ENCODE measurements around the gene SEZ6. TPM values are rescaled to one million over a fixed set of nuclear protein-coding genes. Genes with fewer than 3 reads are reported as not detected.

Gene SEZ6
- total and polyA plus RNA-seq, 10 of the 15 experiments (the other 5 are each of a cell fraction or from before 2014, with no cell fraction given): 0.05 to 0.87 (median 0.17) TPM; not detected in 4

- ATAC-seq: peak; percentile 82
- peak overlapping the region; percentile 54 for H3K9ac ChIP-seq (ENCODE audit: control insufficient read depth, insufficient read depth, low read length)
- FAIRE-seq: no peak
- H2AFZ ChIP-seq (ENCODE audit: control insufficient read depth, low read depth, low read length): peak overlapping the region; percentile 78
- H3K27me3 ChIP-seq (replicated peaks in 1 of 2; ENCODE audit: control insufficient read depth in 2 of 2, insufficient read depth in 2 of 2, low read length in 1 of 2): no peaks in the 10 kb centered on the region
- H4K20me1 ChIP-seq (ENCODE audit: control insufficient read depth, insufficient read depth): no peaks in the 10 kb centered on the region
- H3K4me3 ChIP-seq: peak overlapping the region; percentile 83
- peak; percentile 100 for DNase-seq (ENCODE audit: low read depth, low spot score)
- ChIA-PET POLR2A (interaction anchor here (0.6 to 2.1 kb wide), 26 partner anchors 19 to 342 kb away, joined by 3 to 24 read pairs (median 4); partner anchors contain the start of genes FAM222B, FLOT2, NEK8 and NUFIP2), CTCF (interaction anchor here (0.6 to 4.4 kb wide), 37 partner anchors 7 to 308 kb away, joined by 3 to 92 read pairs (median 6); partner anchors contain the start of genes DHRS13, FAM222B, NEK8 and RPL23A), RAD21 (ENCODE audit: unreplicated experiment) (interaction anchor here (0.7 to 3.5 kb wide), 22 partner anchors 9 to 339 kb away, joined by 3 to 24 read pairs (median 4); partner anchors contain the start of genes NEK8, RPL23A and TLCD1), SMC1A (ENCODE audit: uncharacterized antibody, unreplicated experiment) (interaction anchor here (0.6 to 3.9 kb wide), 17 partner anchors 9 to 308 kb away, joined by 3 to 43 read pairs (median 4); partner anchors contain the start of gene RPL23A)
- peak overlapping the region; percentile 74 for H3K27ac ChIP-seq (ENCODE audit: control insufficient read depth, insufficient read depth)
- in situ Hi-C loops (cut with MboI) (loop anchor here (10.0 kb wide), 1 partner anchor 617 kb away; the partner anchor contains the start of genes IFT20 and TNFAIP1), intact Hi-C loops (cut with micrococcal nuclease; ENCODE audit: unreplicated experiment) (loop anchor here (2.0 to 5.0 kb wide), 2 partner anchors 49 to 340 kb away; partner anchors contain the start of genes DHRS13 and NUFIP2)
- H3K9me3 ChIP-seq (replicated peaks; ENCODE audit: control insufficient read depth, insufficient read depth, low read length): no peaks in the 10 kb centered on the region
- peaks cover 39% of the 10 kb centered on the region for H3K79me2 ChIP-seq (ENCODE audit: control insufficient read depth, insufficient read depth, low read length)
- peaks cover 4% of the 10 kb centered on the region for H3K4me1 ChIP-seq (ENCODE audit: control insufficient read depth, insufficient read depth, low read length)
- H3K36me3 ChIP-seq (ENCODE audit: control insufficient read depth in 2 of 2, insufficient read depth in 2 of 2, low read length in 1 of 2): no peaks in the 10 kb centered on the region
- peak overlapping the region; percentile 83 for H3K4me2 ChIP-seq (ENCODE audit: control insufficient read depth, insufficient read depth)
- WGBS (ENCODE audit: insufficient coverage, insufficient replicate concordance, low lambda C conversion rate, missing lambda C conversion rate): 4% methylated on average over 36 of the region's 36 CpGs
- TSS peak; percentile 93 for BruUV-seq (replicated peaks)
- TF ChIP-seq NFYA (IDR thresholded peaks at IDR 0.05; ENCODE audit: borderline replicate concordance, low read depth, low read length) (no peak), RUNX3 (IDR thresholded peaks at IDR 0.05; ENCODE audit: low read length) (0 out of 2 replicates have a peak, but pooled peaks have one; percentile 51), ATF2 (IDR thresholded peaks at IDR 0.05; ENCODE audit: low read length) (no peak), JUNB (IDR thresholded peaks at IDR 0.05) (no peak), MTA2 (IDR thresholded peaks at IDR 0.05; ENCODE audit: low read depth) (peak; percentile 91), BRCA1 (IDR thresholded peaks at IDR 0.05; ENCODE audit: low read depth, low read length) (peak; percentile 84), MAX (IDR thresholded peaks at IDR 0.05; ENCODE audit: low read depth, low read length) (peak; percentile 62; the same call in 1 of the 2 replicates), KAT2A (conservative IDR thresholded peaks at IDR 0.05; ENCODE audit: control insufficient read depth, low read depth, low read length) (no peak), NFXL1 (IDR thresholded peaks at IDR 0.05; ENCODE audit: borderline replicate concordance) (no peak), PKNOX1 (IDR thresholded peaks at IDR 0.05) (peak; percentile 45), IKZF1 (conservative IDR thresholded peaks at IDR 0.05) (peak; percentile 99), RELB (IDR thresholded peaks at IDR 0.05; ENCODE audit: low read depth) (peak; percentile 75; the same call in 1 of the 2 replicates), IRF3 (IDR thresholded peaks at IDR 0.05) (peak; percentile 51; the same call in 1 of the 2 replicates), MTA3 (IDR thresholded peaks at IDR 0.05; ENCODE audit: borderline replicate concordance, low read length) (no peak), SMAD5 (IDR thresholded peaks at IDR 0.05; ENCODE audit: low read depth) (peak; percentile 52; the same call in 1 of the 2 replicates), YBX1 (IDR thresholded peaks at IDR 0.05) (no peak), TAF1 (IDR thresholded peaks at IDR 0.05; ENCODE audit: borderline replicate concordance, low read depth, low read length) (no peak)
Measured at GRCh38 chr17:28951991-28952975, 53.5 kb downstream of the SEZ6 start.

Data from GM12878 (cell line).